Embryonic facial prominence (tissue), 1 donor: ENCODE measurements around the gene KRTAP12-1.
A peak's percentile ranks its signal among the peaks of the same experiment; 100 is the strongest.

Experiments used
- DNase-seq: peaks from one replicate; pipeline ENCODE4 v3.0.0-alpha.2; 2016; ENCODE audit errors: extremely low spot score

KRTAP12-1 gene

DNA sequence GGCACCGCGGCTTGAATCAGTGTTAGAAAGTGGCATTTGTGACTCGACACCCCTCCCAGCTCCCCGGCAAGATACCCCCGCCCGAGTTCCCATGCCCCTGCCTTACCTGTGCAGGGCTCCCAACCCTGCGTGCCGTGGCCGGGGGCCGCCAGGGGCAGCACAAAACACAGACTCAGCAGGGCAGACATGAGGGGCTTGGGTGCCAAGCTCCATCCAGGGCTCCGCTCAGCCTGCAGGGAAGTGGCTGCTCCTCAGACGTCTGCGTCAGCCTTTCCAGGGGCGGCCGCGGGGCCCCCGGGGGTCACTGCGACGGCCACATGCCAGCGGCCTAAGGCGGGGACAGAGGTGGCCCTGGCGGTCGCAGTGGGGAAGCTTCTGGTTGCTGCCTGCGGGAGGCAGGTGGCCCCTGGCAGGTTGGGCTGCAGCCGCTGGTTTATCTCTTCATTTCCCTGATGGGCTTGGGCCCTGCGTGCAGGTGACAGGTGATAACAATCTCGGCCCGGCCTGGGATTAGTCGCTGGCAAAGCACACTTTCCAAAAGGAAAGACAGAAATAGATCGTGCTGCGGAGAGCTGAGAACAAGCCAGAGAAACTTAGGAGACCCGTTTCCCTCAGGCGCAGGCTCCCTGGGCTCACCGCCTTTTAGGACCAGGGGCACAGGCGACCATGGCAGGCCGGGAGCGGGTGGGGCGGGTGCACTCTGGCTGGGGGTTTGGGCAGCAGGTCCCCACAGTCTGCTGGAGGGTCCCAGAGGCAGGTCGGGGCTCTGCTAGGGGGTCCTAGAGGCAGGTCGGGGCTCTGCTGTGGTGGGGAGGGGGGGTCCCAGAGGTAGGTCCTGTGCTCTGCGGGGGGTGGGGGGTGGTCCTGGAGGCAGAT, 29.6 kb upstream of the KRTAP12-1 start, which contains the start of gene TSPEAR:
Gene TSPEAR, minus strand, starts transcription at position 246 of the 876 bp plus-strand sequence. Its CDS starts 58 bp downstream, at position 188.
- no peak for DNase-seq

DNA sequence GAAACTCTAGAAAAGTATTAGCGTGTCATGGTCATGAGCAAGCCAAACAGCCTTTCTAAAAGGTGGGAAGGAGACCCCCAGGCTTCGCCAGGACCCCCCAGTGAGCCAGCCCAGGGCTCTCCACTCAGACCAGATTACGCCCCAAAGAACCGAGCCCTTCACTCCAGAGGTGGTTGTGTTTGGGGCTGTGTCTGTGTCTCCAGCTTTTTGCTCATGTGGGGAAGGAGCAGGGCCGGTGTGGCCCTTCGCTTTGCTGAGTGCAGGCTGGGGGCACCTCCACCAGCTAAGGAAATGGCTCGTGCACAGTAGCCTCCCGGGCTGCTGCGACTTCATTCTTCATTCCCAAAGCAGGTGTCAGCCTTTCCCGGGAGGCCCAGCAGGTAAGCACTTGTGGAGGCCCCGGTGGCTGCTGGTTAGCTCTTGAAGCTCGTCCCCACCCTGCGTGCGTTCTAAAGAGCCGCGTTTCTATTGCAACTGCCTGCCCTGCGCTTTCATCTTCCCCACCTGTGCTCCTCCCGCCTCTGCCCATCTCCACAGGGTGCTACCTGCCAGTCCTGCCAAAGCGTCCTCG, 28.9 kb upstream of the KRTAP12-1 start:
- DNase-seq, result no peak

- DNase-seq, result no peak
These were observed 28.3 kb upstream of the KRTAP12-1 start for GRCh38 chr21:44710294-44710665.

- peak; percentile 22 for DNase-seq
These were observed 27.7 kb upstream of the KRTAP12-1 start for GRCh38 chr21:44709426-44710293.

GRCh38 chr21:44708866-44709425, 27.0 kb upstream of the KRTAP12-1 start:
- DNase-seq, result no peak

DNA sequence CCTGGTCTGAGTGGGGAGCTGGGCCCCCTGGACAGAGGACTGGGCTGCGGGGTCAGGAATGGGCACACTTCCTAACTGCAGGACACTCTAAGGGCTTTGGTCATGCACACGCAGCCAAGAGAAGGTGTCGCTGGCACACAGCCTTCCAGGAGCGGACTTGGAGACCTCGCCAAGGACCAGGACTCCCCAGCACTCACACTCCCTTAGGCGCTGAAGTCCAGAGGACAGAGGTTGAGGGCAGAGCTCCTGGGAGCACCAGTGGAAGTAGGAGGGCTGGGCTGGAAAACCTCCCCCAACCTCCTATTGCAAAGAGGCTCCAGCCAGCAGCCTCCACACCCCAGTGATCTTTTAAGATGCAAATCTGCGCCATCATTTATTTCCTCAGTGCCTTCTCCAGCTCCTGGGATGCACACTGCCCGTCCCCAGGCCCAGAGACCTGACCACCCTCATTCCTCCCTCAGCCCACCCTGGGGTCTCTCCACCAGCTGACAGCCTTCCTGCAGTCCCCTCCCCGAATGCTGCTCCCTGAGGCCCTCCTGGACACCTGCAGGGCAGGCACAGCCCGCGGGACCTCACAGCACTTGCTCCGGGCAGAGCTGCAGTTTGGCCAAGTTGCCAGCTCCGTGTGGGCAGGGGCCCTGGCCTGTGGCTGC, 26.4 kb upstream of the KRTAP12-1 start:
- no peak for DNase-seq

GRCh38 chr21:44706706-44707581, 25.0 kb upstream of the KRTAP12-1 start:
- DNase-seq, result no peak

DNA sequence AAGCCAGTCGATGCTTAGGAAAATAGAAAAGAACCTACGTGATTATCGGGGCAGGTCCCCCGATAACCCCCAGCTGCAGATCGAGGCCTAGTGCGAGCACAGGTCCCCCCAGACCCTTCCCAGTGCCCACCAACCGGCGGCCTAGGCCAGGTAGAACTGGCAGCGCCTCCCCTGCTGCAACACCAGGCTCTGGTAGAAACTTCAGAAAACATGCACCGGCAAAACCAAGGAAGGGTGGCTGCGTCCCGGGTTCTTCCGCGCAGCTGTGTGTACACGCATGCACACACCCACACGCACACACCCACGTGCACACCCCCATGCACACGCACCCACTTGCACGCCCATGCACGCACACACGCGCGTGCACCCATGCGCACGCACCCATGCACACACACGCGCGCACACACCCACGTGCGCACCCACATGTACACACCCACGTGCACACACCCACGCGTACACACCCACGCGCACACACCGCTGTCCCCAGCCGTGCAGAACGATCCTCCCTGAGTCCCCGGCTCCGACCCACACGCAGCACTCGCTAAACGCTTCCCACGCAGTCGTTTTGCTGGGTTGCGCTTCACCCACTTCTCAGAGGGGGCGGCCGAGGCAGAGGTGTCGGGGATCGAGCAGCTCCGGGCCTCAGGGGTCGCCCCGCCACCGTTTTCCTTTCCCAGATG, 24.2 kb upstream of the KRTAP12-1 start:
- no peak for DNase-seq

DNA sequence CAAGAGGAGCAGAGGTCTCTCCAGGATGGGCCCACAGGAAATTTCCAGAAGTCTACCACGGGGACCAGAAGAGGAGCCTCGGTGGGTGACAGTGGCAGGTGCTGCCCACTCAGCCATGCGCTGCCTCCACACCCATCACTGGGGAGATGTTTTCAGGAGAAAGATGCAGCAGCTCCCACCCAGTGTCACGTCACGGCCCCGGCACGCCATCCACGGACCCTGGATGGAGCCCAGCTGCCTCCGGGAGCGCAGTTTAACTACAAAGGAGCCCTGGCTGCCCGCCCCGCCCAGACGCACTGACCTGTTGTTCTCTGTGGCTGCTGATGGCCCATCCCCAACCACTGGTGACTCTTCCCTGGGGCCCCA, 22.7 kb upstream of the KRTAP12-1 start:
- no peak for DNase-seq

DNA sequence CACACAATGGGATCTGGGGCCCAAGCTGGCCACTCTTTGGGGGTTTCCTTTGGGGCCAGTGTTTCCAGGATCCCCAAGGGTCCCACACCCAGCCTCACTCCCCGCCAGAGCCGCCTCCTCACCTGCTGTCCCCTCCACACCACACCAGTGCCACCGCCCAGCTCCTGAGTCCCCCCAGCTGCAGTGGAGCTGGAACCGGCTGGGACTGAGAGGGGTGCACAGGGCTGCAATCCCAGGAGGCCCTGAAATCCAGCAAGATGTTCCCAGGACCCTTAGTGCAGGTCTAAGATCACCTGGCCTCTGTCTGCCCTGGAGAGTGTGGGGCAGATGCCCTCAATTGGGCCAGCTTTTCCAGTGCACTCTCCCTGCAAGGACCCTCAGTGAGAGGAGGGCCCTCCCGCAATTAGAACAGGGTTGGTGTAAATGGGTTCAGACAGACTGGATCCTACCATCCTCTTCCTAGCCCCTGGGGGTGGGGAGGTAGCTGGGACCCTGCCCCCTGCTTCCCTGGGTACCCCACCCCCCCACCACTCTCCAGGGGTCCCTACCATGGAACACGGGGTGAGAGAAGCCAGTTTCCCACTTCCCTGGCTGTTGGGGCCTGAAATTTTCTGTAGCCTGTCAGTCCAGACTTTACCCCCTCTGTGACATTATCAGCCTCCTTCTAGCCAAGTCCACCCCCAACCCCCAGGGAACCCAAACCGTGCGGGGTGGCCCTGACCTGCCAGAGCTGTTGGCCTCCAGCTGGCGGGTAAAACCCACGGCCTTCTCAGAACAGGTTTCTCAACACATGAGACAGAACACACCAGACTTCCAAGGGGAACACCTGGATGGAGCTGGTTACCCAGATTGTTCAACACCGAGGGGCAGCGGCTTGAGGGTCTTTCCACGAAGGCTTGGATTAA, 22.0 kb upstream of the KRTAP12-1 start:
- no peak for DNase-seq

DNA sequence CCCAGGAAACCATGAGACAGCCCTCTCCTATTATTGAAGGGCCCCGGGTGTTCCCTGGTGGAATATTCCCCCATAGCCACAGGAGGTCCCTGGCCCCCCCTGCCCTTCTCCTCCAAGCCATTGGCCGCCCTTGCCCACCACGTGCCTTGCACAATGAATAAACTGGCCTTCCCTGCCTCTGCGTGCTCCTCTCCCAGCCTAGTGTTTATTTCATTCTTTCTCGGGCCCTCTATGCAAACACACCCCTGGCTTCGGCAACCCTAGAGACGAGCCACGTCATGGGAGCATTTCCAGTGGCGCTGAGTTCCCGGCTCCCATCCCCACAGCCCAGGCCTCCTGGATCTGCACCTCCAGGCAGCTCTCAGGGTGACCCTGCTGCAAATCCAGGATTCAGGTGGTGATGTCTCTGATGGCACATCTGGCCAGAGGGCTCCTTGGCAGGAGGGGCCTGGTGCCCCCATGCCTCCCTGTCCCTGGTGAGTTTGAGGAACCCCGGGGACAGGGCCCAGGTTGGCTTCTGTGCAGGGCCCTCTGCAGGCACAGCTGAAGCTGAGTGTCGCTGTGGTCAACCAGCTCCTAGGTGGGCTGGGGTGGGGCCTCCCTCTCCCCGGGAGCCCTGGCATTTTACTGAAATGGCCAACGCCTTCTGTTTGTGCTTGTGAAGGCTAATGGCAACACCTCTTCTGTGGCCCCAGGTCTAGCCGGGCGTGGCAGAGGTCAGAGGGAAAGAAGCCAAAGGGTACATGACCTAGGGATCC, 21.2 kb upstream of the KRTAP12-1 start:
- DNase-seq, result no peak

GRCh38 chr21:44702111-44702972, 20.4 kb upstream of the KRTAP12-1 start:
- no peak for DNase-seq

GRCh38 chr21:44701541-44701940, 19.6 kb upstream of the KRTAP12-1 start:
- no peak for DNase-seq

DNA sequence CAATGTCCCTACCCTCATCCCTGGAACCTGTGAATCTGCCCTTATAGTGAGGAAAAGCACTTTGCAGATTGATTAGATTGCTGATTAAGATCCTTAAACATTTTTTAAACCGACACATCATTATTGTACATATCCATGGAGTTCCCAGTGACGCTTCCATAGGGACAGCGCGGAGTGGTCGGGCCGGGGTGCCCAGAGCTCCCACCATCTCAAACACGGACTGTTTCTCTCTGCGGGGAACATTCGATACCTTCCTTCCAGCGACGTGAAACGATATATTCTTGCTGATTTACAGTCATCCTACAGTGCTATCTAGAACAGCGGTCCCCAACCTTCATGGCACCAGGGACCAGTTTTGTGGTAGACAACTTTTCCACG, 19.0 kb upstream of the KRTAP12-1 start:
- DNase-seq, result no peak

DNA sequence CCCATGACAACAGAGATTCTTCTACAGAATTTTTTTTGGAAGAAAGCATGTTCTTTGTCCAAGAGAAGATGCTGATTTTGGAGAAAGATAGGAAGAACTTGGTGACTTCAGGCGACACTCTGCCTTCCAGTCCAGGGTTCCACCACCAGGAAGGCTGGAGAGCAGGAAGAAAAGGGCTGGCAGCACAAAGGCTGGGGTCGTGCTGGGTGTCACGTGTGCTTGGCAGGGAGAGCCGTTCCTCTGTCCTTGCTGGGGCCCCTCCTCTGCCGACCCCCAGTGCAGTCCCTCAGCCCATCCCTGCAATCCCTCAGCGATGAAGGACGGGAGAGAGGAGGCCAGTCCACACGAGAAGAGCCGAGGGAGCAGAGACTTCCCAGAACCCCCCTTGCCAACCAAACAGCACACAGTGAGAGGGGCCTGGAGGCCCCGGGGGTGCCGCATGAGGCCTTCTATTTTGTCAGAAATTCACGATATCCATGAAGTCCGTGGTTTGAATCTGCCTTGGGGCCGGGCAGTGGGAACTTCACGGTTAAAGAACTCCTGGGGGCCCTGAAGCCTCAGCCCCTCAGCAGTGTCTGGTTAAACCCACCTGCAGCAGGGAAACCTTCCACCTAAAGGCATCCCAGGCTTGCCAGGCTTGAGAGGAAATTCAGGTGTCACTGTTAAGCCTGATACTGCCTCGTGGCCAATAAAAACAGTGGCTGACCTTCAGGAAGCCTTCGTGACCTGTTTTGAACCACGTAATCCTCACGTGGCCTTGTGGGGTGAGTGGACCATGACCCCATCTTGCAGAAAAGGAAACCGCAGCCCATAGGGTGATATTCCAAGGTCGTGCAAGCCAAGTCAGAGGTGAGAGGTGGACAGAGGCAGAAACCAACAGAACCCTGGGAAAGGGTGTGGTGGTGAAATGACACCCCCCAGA, 18.4 kb upstream of the KRTAP12-1 start:
- no peak for DNase-seq

DNA sequence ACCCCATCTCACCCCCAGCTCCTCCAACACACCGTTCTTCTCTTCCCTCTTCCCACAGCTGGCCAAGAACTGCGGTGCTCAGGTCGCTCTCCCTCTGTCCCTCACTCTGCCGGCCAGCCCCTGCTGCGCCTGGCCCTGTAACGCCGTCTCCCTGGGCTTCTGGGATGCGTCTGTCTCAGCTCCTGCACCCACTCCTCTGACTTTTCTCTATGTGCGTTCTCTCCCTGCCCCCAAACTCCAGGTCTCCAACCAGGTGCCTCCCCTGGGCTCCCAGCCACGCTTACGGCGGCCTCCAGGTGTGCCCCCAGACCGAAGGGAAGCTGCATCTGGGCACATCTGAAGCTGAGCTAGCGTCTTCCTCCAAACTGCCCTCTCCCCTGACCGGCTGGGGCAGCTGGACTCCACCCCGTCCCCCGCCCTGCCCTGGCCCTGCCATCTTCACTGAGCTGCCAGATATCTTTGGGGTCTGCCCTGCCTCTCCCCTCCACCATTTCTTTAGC, 17.6 kb upstream of the KRTAP12-1 start:
- DNase-seq, result no peak
